ENCODE data around the gene SNX33.
"Not testable (repeated sequence)": the region's sequence is repeated elsewhere in the genome, so short reads cannot be mapped to it uniquely, and the experiment has no call there.

SNX33 gene

DNA sequence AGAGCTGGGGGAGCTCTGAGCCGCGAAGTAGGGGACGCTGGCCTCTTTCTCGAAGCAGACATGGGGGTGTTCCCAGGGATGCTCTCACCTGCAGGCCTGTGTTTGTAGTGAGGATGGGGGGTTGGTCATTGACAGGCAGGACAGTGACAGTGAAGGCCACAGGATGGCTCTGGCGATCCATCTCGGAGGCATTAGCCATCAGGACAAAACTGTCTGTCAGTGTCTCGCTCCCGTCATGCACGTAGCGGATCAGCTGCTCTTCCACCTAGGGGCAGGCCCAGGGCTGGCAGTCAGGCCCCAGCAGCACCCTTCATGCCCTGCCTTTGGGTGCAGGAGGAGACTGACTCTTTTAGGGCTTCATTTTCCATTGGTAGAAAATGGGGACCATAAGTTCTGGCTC, 36.9 kb downstream of the SNX33 start:
- DNase-seq = no peak

DNA sequence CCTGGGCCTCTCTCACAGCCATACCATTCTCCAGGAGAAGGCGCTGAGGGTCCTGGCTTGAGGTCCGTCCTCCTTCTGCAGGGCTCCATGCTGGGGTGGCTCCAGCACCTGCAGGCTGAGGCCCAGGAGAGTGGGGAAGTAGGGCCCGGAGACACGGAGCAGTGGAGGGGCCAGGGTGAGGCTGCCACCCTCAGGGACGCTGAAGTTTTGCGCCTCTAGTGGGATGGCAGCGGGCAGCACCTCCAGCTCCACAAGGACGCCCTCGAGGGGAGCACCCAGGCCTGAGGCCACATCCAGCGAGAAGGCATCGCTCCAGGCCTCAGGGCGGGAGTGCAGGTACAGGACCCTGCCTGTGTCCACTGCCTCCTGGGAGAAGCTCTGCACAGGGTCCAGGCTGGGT, 37.5 kb downstream of the SNX33 start:
- no peak for DNase-seq

DNA sequence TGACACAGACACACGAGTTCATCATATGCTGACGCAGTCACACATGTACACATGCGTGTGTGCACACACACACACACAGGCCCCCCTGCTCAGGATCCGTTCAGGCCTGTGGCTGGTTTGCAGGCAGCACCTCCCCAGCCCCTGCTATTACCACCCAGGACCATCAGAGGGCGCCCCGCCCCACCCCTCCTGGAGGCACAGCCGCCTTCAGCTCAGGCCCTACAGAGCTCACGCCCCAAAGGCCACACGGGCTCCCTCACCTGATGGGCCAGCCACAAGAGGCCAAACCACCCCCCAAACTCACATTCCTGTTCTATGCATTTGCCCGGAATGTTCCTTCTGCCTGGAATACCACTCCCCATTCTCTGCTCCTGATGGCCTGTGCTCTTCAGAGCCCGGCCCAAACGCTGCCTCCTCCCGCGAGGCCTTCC, 38.5 kb downstream of the SNX33 start:
- not testable (repeated sequence) for DNase-seq

DNA sequence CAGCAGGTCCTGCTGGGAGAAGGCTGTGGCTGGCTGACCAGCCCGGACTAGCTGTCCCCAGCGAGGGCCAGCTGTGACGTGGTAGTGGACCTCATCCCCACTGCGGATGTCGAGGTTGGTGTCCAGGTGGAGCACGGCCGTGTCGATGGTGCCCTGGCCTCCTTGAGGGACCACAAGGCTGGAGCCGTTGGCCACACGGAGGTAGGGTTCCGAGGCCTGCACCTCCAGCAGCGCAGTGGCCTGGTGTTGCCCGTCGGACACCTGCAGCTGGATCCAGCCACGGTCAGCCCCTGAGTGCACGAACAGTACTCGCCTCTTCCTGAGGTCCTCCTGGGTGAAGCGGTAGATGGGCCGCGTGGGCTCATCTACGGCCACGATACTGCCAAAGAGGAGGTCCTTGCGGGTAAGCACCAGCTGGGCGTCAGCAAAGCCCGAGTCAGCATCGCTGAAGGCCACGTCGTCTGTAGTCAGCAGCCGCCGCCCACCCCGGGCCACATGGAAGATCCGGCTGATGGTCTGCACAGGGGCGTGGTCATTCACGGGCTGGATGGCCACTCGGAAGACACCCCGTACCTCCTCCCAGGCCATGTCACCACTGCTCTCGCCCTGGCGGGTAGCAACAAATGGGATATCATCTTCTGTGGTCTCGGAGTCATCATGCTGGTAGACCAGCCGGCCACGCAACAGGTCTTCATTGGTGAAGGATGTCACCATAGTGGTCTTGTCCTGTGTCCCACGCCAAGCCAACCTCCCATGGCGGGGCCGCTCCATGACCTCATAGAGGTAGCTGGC, 40.0 kb downstream of the SNX33 start:
- no peak for DNase-seq

DNA sequence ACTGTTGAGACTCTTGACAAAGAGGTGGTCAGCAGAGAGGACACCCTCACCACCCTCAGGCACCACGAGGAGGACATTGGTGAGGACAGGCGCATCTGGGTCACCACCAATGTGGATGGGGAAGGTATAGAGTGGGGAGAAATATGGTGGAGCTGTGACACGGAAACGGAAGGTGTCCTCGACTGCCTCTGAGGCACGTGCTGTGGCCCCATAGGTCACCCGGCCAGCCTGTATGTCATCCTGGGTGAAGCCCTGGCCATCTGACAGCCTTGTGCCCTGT, 40.5 kb downstream of the SNX33 start:
- no peak for DNase-seq

DNA sequence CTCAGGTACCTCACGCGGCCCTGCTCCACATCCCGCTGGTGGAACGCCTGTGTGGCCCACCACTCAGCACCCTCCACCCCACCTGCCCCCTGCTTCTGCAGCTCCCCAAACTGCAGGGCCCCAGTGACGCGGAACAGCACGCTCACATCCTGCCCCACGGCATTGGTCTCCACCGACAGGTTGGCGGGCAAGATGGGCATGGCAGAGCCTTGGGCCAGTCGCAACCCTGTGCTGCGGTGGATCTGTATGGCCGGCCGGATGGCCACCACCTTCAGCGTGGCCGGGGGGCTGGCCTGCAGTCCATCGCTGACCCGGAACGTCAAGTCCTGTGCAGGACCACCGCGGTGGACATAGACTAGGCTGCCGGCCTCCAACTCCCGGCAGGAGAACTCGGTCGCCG, 41.1 kb downstream of the SNX33 start:
- no peak for DNase-seq

DNA sequence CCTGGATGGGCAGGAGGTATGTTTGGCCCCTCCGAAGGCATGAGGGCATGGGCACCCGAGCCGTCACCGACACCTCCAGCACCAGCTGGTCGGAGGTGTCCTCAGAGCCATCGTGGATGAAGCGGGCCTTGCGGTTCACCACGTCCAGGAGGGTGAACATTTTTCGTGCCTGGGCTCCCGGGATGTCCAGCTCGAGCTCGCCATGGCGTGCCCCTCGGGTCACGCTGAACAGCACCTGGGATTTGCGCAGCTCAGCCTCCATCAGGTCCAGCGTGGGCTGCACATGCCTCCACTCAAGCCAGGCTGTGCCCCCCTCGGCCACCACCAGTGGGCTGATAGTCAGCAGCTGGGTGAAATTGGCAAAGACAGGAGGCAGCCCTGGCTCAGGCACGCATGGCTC, 41.7 kb downstream of the SNX33 start:
- not testable (repeated sequence) for DNase-seq

DNA sequence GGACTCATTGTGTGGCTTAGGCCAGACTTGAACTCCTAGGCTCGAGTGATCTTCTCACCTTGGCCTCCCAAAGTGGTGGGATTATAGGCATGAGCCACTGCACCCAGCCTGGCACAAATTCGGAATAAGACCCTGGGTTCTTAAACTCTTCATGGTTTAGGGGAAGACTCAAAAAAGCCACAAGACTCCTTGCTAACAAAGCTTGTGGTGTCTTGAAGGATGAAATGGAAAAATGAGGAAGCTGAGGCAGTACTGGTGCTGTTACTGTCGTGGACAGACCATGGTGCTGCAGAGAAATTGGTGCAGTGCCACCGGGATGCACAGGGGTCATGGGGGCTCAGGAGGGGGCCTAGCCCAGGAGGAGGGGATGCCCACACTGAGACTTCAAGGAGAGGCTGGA, 44.6 kb downstream of the SNX33 start:
- DNase-seq = not testable (repeated sequence)

DNA sequence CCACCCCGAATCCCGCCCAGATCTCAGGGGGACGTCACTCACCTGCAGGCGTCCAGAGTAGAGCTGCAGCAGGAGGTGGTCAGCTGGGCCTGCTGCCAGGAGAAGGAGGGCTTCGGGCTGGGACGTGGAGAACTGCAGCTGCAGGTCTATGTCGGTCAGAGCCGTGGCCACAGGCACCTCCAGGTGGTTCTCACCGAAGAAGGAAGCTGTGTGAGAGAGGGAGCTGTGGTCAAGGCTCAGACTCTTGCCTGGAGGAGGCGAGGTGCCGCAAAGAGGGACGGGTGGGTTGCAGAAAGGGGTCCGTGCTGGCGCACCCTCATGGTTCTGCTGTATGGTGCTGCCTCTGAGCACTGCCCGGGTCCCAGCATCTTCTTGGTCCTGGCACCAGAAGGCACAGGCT, 45.3 kb downstream of the SNX33 start:
- not testable (repeated sequence) for DNase-seq

DNA sequence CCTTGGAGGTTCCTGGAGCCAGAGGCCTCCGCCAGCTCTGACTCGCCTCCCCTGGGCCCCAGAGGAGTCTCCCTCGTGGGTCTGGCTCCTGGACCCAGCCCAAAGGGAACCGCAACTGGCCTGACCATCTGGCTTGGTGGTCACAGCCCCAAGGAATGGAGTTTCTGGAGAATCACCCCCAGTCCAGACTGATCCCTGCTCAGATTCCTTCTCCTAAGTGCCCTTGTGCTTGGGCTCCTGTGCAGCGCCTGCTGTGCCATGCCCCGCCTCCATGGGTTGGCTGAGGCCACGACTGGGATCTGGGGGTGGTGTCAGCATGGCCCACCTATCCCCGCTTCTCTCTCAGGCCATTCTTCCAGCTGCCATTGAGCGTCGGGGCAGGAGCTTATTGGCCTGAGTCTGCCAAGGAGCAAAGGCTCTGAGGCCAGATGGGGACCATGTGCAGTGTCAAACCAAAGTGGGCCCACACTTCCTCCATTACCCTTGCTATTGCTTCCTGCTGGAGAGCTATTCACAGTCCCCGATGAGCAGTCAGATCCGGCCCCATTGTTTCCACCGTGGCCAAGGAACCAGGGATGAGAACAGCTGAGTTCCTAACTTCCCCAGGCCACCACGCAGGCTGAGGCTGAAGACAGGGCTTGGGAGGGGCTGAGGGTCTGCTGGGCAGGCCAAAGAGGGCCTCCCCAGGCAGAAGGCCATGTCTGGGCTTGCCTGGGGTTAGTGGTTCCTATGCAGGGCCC, 46.0 kb downstream of the SNX33 start:
- no peak for DNase-seq

DNA sequence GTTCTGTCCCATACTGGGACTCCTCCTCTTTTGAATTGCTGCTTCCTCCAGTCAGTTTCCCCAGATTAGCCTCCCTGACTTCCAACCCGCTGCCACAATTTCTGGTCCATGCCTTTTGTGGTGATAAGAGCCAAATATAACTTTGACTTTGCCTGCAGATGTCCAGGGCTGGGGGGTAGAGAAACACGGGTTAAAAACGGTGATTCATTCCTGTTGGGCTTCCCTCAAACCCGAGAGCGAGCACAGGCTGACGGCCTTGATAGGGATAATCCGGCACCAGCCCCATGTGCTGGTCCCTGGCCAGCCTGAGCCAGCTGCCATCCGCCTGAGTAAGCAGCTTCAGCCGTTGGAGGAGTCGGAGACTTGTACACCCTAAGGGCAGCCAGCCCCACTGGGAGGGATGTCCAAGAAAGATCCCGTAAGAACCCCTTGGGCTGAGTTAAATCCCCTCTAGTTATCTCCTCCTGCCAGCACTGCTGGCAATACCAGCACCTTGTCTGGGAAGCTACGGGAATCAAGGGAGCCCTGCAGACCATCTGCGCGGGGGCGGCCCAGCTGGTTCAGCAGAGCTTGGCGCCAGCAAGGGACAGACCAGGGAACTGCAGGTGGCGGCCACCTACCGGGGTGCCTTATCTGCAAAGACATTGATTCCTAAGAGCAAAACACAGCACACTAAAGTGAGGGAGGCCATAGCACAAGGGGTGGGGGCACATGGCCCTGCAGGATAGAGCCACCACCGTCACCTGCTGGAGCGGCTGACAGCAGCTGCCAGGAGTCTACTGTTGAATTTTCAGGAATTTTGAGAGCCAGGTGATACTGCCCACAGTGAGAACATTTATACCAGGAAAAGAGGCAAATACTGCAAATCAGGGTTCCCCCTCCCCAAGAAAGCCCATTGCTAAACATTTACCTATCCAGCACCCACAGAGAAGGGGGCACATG, 46.8 kb downstream of the SNX33 start:
- no peak for DNase-seq

DNA sequence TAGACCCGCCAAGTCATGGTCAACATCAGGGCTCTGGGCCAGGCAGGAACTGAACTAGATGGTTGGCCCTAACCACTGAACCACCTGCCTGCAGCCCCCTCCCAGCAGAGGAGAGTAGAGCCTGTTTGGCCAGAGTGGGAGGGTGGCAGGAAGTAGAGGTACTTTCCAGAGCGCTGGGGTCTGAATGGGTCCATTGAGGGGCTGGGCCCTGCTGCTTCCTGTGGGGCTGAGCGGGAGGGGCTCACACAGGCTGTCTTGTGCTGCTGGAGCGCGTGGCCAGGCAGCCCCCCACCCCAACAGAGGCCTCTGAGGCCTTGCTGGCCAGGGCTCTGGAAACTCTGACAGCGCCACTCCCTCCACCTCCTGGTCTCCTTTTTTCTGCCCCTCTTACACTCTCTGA, 47.5 kb downstream of the SNX33 start:
- DNase-seq = no peak

DNA sequence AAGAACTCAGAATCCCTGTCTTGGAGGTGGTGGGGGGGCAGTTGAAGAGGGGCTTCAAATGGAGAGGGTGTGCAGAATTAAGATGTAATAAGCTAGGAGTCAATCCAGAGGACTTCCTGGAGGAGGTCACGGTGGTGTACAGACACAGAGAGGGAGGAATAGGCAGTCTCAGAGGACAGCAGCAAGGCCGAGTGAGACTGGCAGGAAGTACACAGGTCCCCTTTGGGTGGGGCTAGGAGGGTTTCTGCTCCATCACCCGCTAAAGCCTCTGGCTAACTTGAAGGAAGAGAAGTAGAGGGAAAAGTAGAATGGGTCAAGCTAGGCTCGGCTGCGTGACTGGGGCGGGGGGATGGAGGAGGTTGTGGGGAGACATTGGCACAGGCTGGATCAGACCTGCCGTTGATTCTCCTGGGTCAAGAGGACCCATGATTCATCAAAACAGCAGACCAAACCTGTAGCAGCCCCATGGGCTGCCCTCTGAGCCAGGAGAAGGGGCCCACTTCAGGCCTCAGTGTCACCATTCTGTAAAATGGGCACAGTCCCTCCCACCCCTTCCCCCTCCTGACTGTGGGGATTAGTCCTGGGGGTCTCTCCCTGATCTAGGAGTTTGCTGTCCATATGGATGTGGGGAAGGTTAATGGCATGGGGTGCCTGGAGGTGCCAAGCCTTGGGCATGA, 48.1 kb downstream of the SNX33 start:
- no peak for DNase-seq

DNA sequence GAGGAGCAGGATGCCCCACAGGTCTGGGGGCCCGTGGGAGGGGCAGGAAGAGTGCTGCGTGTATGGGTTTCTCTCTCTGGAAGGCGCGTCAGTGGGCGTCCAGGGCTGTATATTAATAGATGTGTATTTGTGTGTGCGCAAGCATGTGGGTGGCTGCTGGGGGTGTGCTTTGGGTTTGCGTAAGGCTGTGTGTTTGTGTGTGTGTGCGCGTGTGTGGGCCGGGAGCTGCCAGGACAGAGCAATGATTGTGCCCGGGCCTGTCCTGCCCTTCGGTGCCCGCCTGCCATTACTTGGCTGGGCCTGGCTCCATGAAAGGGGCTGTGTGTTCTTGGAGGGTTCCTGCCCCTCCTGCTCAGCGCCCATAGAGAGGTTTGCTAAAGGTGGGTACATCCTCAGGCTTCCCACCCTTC, 48.6 kb downstream of the SNX33 start:
- DNase-seq = no peak

DNA sequence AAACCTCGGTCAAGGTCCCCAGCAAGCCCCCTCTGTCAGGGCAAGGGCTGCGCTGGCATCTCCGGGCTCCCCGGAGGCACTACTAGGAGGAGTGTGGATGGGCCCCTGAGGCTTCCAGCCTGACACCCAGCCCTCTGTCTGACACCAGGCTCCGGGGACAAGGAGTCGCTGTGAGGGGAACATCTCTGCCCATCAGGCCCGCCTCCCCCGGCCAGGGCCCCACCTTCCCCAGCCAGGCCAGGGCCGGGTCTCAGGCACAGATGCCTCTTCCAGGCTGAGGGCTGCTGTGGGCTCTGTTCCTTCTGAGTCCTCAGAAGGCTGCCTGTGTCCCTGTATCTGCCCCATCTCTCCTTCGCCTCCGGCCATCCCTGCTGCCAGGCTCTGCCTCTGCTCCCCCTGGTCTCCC, 49.1 kb downstream of the SNX33 start:
- DNase-seq = no peak

DNA sequence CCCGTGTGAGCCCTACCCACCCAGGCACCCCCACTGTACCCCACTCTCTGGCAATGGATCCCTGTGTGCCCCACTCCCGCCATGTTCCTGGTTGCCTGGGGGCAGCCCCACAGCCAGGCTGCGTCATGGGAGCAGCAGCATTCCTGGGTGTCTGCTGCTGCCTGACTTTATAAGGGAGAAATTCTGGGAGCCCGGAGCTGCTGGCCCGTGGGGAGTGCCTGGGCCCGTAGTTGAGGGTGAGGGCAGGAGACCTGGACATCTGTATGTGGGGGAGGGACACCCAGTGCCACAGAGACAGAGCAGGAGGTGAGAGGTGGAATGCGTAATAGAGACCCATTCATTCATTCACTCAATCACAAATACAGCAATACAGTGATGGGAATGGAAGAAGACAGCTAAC, 49.8 kb downstream of the SNX33 start:
- DNase-seq = no peak

DNA sequence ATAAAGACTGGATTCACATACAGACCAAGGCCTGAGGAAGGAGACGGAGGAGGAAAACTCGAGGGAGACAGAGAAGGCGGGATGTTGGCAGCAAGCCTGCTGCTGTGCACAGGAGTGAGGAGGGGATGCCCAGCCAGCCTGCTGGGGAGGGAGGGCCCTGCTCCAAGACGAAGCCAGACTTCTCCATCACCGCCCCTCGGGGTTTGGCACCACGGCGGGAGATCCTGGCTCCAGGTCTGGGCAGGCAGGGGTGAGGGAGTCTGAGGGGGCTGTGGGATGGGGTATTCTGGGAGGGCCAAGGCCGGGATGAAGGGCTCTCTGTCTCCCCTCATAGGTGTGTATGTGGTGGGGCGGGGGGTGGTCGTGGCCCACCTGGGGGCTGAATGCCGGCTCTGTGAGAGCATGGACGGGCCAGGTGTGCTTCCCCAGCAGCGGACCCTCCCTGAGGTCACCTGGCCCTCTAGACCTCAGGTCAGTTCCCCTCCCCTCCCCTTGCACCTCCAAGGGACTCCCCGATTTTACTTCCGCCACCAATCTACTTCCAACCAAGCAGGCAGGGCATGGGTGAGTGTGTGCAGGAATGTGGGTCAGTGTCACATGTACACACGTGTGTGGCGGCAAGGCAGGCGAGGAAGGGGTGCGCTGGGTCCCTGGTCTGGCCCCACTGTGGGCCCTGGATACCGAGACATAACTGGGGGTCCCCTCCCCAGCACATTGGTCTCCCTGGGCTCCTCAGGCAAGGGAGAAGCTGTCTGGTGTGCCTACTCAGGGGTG, 50.4 kb downstream of the SNX33 start:
- DNase-seq = not testable (repeated sequence)

DNA sequence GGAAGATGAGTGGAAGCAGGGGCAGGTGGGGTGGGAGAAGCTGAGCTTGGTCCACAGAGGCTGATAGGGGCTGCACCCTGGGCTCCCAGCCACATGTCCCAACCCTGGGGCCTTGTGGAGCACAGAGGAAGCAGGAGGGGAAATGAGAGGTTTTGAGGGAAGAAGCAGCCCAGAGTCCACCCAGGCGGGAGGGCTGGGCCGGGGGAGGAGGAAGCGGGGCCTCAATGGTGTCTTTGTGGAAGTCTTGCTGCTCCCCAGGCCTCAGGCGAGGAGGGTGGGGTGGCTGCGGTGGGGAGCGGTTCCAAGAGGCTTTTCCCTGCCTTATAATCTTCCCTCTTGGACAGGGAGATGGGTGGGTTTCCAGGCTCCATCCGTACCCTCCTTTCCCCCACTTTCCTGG, 51.8 kb downstream of the SNX33 start:
- DNase-seq = not testable (repeated sequence)

DNA sequence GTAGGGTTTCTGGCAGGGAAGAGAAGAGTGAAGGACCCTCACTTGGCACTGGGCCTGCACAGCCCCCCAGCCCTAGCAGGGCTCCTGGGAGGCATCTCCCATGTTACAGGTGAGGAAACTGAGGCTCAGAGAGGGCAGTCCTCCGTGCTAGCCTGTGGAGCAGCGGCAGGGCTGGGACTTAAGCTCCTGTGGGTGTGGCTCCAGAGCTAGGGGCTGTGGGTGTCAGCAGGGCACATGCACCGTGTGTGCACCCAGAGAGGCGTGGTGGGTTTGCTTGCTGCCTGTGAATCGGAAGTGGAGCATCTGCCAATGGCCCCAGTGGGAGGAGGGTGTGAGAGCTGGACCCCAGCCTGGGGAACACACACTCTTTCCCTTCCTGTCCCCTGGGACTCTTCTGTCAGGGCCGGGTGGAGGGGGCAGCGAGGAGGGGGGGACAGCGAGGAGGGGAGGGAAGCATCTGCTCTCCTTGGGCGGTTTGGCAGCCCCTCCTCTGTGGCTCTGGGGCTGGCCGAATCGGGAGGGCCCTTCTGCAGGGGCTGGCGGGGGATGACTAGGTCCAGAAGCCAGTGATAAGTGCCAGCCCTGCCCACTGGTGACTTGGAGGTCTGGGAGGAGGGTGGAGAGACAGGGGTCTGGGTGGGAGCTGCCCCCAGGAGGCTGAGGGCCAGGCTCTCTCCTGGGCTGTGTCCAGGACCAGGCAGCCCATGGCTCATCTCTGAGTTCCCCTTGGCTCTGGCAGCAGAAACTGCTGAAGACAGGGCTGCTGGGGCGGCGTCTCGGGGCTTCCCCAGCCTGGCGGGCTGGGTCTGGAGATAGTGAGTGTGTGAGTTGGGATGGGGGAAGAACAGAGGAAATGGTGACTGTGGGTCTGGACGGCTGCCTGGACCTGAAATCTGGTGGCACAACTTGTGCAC, 52.5 kb downstream of the SNX33 start:
- not testable (repeated sequence) for DNase-seq

DNA sequence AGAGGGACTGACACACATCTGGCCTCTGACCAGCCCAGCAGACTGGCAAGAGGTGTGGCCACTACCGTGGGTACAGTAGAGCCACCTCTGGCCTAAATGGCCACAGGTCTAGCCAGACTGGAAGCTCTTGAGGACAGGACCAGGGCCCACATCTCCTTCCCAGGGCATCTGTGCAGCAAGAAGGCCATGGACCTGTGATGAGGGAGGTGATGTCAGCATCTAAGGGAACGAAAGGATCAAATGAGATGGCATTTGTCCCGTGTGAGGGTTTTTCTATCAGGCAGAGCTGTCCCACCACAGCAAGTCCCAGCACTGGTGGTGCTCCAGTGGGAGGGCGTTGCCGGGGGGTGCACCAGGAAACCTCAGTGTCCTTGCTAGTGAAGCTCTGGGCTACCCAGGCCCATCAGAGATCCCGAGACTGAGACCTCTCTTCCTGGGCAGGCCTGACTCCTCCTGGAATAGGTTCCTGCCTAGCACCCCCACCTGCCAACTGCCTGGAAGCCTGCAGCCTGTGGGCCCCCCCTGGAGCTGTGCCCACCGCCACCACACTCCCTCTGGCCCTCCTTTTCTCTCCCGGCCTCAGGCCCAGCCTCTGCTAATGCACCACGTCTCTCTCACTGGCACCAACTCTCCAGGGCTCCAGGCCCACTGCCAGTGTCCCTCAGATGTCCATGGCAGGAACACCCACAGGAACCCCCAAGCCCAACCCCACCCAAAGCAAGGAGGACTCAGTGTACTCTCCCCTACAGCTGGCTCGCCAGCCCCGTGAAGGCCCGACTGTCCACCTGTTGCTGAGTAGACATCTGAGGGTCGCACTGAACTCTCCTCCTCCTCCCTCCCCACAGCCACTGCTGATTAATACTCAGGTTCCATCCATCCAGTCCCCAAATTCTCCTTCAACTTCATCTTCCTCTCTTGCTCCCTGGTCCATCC, 53.6 kb downstream of the SNX33 start:
- not testable (repeated sequence) for DNase-seq
